HEK293 (cell line): Measurements from ENCODE around the gene SNX20.

Experiments used
- ATF2 ChIP-seq: fragments of 450-650 bp; formaldehyde crosslinking; IDR thresholded peaks from 2 replicates; pipeline ENCODE4 v1.5.1; 2016; ENCODE audit warnings: missing biosample characterization, missing genetic modification characterization, low read depth
- CTCF ChIP-seq: fragments of 450-650 bp; formaldehyde crosslinking; IDR thresholded peaks from 2 replicates; pipeline ENCODE4 v1.5.1; 2016; ENCODE audit warnings: missing biosample characterization, missing genetic modification characterization
- KLF16 ChIP-seq: fragments of 450-650 bp; formaldehyde crosslinking; IDR thresholded peaks from 2 replicates; pipeline ENCODE4 v1.5.1; 2017; ENCODE audit warnings: missing biosample characterization, missing genetic modification characterization
- PATZ1 ChIP-seq: fragments of 450-650 bp; formaldehyde crosslinking; IDR thresholded peaks from 2 replicates; pipeline ENCODE4 v1.5.1; 2016; ENCODE audit warnings: missing biosample characterization, missing genetic modification characterization
- TCF7L2 ChIP-seq: IDR thresholded peaks from 2 replicates; pipeline ENCODE4 v1.6.1; 2011; ENCODE audit warnings: low read depth, mild to moderate bottlenecking, inconsistent platforms, low read length, moderate library complexity, borderline replicate concordance
- ZBTB7A ChIP-seq: fragments of 450-650 bp; formaldehyde crosslinking; IDR thresholded peaks from 2 replicates; pipeline ENCODE4 v1.5.1; 2016; ENCODE audit warnings: low read depth, missing biosample characterization, missing genetic modification characterization
- ZNF792 ChIP-seq: fragments of 450-650 bp; formaldehyde crosslinking; IDR thresholded peaks from 2 replicates; pipeline ENCODE4 v1.5.1; 2016; ENCODE audit warnings: missing biosample characterization, missing genetic modification characterization
- ZSCAN5A ChIP-seq: fragments of 450-650 bp; formaldehyde crosslinking; IDR thresholded peaks from 2 replicates; pipeline ENCODE4 v1.5.1; 2016; ENCODE audit warnings: missing biosample characterization, missing genetic modification characterization

- TF ChIP-seq CTCF (tag by site-specific recombination): no peak
- no peak for TF ChIP-seq ZBTB7A (tag by site-specific recombination)
- TF ChIP-seq ZSCAN5A (tag by site-specific recombination): no peak
- no peak for TF ChIP-seq TCF7L2
- no peak for TF ChIP-seq PATZ1
- TF ChIP-seq ZNF792 (tag by site-specific recombination): no peak
- no peak for TF ChIP-seq ATF2 (tag by site-specific recombination)
- TF ChIP-seq KLF16 (tag by site-specific recombination): no peak
Observed at GRCh38 chr16:50685462-50686063, 4.5 kb upstream of the SNX20 start.
